AG04450 (cell line): ENCODE measurements around the gene WDR43. TPM values are rescaled to one million over a fixed set of nuclear protein-coding genes. Genes with fewer than 3 reads are reported as not detected.

Experiments used
- CTCF ChIA-PET: fragments of 300-600, 350-600 bp; formaldehyde crosslinking; extraction: SDS; loops from one replicate; lab custom pipeline; 2022; ENCODE audit warnings: antibody characterized with exemption, inconsistent platforms; lab: Charles Lee
- POLR2A ChIA-PET: fragments of 350-600 bp; formaldehyde crosslinking; extraction: SDS; loops from one replicate; lab custom pipeline; 2021; ENCODE audit warnings: antibody characterized with exemption, inconsistent platforms; lab: Yijun Ruan, JAX
- DNase-seq: peaks from one replicate; pipeline ENCODE4 v3.0.0-alpha.2; 2011; ENCODE audit warnings: low read depth, low spot score
- H3K27ac ChIP-seq: one replicate; pipeline ENCODE4 v1.5.1; 2012; ENCODE audit warnings: low read depth, low read length, control low read depth
- H3K27me3 ChIP-seq: one replicate; pipeline ENCODE4 v1.6.0; 2012; ENCODE audit warnings: low read length; ENCODE audit not compliant: control insufficient read depth, insufficient read depth
- H3K4me3 ChIP-seq: 2 replicates; pipeline ENCODE4 v1.5.1; 2011; ENCODE audit warnings: mild to moderate bottlenecking, low read depth, low read length, control low read depth
- H3K9me3 ChIP-seq: 2 replicates; pipeline ENCODE4 v1.5.1; 2012; ENCODE audit warnings: low read length; ENCODE audit not compliant: control insufficient read depth, insufficient read depth
- polyA plus RNA-seq: library from polyadenylated mRNA; depleted of rRNA; stranded (reverse); fragments of >200 nt; gene quantifications from 2 replicates; pipeline ENCODE4 v1.2.3, GENCODE V29; 2011; rRNA removed
- small RNA-seq: library from RNA; depleted of rRNA; stranded (forward); fragments of <200 nt; gene quantifications from one replicate; pipeline ENCODE3, GENCODE V24; 2012; ENCODE audit warnings: low read depth; ENCODE audit not compliant: insufficient read length
- TF ChIP-seq, protein P1 (sequence below): IDR thresholded peaks from 2 replicates; pipeline ENCODE4 v1.5.1; 2011; ENCODE audit warnings: low read depth, low read length, control low read depth, inconsistent platforms

WDR43 gene
- polyA plus RNA-seq, 1 experiment: 95.5 TPM

DNA sequence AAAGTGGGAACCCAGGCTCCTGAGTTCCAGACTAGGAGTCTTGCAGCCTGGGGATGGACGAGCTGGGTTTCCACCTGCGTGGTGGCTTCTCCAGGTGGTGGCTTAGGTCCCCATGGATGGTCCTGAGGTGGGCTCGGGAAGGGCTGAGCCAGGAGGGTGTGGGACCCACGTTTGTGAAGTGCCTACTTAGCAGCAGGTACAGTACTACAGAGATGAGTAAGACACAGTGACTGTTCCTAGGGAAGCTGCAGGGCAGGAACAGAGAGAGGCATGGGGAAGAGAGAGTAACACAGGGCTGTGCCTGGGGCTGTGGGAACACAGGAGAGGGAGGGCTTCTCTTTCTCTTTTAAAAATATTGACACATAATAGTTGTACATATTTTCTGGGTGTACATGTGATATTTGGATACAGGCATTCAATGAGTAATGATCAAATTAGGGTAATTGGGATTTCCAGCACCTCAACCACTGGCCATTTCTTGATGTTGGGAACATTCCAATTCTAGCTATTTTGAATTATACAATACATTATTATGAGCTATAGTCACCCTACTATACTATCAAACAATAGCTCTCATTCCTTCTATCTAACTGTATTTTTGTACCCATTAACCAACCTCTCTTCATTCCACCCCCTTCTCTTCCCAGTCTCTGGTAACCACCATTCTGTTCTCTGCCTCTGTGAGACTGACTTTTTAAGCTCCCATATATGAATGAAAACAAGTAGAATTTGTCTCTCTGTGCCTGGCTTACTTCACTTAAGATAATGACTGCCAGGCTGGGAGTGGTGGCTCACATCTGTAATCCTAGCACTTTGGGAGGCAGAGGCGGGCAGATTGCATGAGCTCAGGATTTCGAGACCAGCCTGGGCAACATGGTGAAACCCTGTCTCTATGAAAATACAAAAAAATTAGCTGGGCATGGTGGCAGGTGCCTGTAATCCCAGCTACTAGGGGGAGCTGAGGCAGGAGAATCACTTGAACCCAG is 101.6 kb downstream of the WDR43 start:
- no peak overlapping the region for H3K4me3 ChIP-seq
- no peak for DNase-seq
- H3K27me3 ChIP-seq: peaks cover 13% of the 10 kb centered on the region
- H3K27ac ChIP-seq: no peak overlapping the region
- TF ChIP-seq, protein P1, sequence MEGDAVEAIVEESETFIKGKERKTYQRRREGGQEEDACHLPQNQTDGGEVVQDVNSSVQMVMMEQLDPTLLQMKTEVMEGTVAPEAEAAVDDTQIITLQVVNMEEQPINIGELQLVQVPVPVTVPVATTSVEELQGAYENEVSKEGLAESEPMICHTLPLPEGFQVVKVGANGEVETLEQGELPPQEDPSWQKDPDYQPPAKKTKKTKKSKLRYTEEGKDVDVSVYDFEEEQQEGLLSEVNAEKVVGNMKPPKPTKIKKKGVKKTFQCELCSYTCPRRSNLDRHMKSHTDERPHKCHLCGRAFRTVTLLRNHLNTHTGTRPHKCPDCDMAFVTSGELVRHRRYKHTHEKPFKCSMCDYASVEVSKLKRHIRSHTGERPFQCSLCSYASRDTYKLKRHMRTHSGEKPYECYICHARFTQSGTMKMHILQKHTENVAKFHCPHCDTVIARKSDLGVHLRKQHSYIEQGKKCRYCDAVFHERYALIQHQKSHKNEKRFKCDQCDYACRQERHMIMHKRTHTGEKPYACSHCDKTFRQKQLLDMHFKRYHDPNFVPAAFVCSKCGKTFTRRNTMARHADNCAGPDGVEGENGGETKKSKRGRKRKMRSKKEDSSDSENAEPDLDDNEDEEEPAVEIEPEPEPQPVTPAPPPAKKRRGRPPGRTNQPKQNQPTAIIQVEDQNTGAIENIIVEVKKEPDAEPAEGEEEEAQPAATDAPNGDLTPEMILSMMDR: no peak
- CTCF ChIA-PET: interaction anchor here (1.1 kb wide), 1 partner anchor 37 kb away, joined by 3 read pairs; no protein-coding TSS in a partner anchor
- no peaks in the 10 kb centered on the region for H3K9me3 ChIP-seq
- POLR2A ChIA-PET: no interaction called here

DNA sequence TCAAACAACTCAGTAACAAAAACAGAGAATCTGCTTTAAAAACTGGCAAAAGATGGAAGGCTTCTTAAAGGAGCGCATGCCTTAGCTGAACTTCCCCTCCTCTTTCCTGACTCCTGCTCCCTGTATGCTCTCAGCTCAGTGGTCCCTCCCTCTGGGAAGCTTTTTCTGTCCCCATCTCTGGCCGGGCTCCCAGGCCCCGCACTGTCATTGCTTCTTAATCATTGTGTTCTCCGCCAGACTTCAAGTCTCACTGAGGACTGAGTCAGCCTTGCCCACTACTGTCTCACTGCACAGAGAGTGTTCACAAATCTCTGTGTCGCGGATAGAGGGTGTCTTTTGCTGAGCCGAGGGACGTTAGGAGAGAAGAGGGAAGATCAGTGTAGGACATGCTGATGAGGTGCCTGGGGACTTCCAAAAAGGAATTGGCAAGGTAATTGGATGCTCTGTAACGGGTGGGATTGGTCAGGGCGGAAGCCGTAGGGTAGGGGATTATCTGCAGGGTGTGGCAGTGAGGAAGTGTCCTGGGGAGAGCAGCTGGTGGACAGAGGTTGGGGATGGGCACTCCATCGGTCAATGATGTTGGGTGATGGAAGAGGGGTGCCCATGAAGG is 102.9 kb downstream of the WDR43 start:
- CTCF ChIA-PET: no interaction called here
- no peak for DNase-seq
- TF ChIP-seq, protein P1: no peak
- H3K9me3 ChIP-seq: no peaks in the 10 kb centered on the region
- H3K27me3 ChIP-seq: peaks cover 13% of the 10 kb centered on the region
- H3K4me3 ChIP-seq: no peak overlapping the region
- H3K27ac ChIP-seq: no peak overlapping the region
- POLR2A ChIA-PET: interaction anchor here (0.5 kb wide), 1 partner anchor 168 kb away, joined by 4 read pairs; no protein-coding TSS in a partner anchor

Small RNA genes lying within 50 kb of the gene (small RNA-seq; reads per million reads assigned to genes)
- gene RF00019: not detected
- 8.6 reads per million, percentile 67 among the genes with 10 or more reads in this experiment for gene SNORD53
- 15.6 reads per million, percentile 76 among the genes with 10 or more reads in this experiment for gene SNORD53B
- 15.1 reads per million, percentile 75 among the genes with 10 or more reads in this experiment for gene SNORD92

Other genes with a start within 250 kb of the WDR43 start
- gene PPP1CB, start 142.8 kb upstream of the WDR43 start, polyA plus RNA-seq: 105 and 159 TPM in 2 replicates
- gene SPDYA, start 83.8 kb upstream of the WDR43 start, polyA plus RNA-seq: 0.07 and 0.22 TPM in 2 replicates
- gene TRMT61B, start 24.4 kb upstream of the WDR43 start, polyA plus RNA-seq: 10.5 and 16.8 TPM in 2 replicates
- 0.30 and 0.42 TPM in 2 replicates for gene TOGARAM2, start 86.6 kb downstream of the WDR43 start, polyA plus RNA-seq
- not detected in 2 replicates for gene PCARE, start 179.9 kb downstream of the WDR43 start, polyA plus RNA-seq
- gene CLIP4, start 220.7 kb downstream of the WDR43 start, polyA plus RNA-seq: 54.7 and 71.4 TPM in 2 replicates